Endodermal cell (in vitro differentiated cells): Measurements from ENCODE around the gene EBP. TPM values are rescaled to one million over a fixed set of nuclear protein-coding genes. Genes with fewer than 3 reads are reported as not detected.

ENCODE experiments used
- DNase-seq: peaks from one replicate; pipeline ENCODE4 v3.0.0-alpha.2; 2017
- H3K27ac ChIP-seq: 2 replicates; pipeline ENCODE4 v1.5.1; 2013; ENCODE audit warnings: mild to moderate bottlenecking, low read depth, low read length, moderate library complexity
- H3K27me3 ChIP-seq: 2 replicates; pipeline ENCODE4 v1.6.1; 2013; ENCODE audit warnings: mild to moderate bottlenecking, low read length, moderate library complexity; ENCODE audit not compliant: insufficient read depth, control insufficient read depth, poor library complexity, severe bottlenecking
- H3K36me3 ChIP-seq: 2 replicates; pipeline ENCODE4 v1.7.0; 2013; ENCODE audit warnings: mild to moderate bottlenecking, low read length, moderate library complexity; ENCODE audit not compliant: control insufficient read depth, insufficient read depth
- H3K4me1 ChIP-seq: one replicate; pipeline ENCODE4 v1.7.0; 2013; ENCODE audit warnings: low read length; ENCODE audit not compliant: control insufficient read depth, insufficient read depth
- H3K4me3 ChIP-seq: 2 replicates; pipeline ENCODE4 v1.5.1; 2013; ENCODE audit warnings: mild to moderate bottlenecking, low read length, moderate library complexity
- H3K9ac ChIP-seq: 2 replicates; pipeline ENCODE4 v1.6.1; 2013; ENCODE audit warnings: mild to moderate bottlenecking, low read length, moderate library complexity; ENCODE audit not compliant: poor library complexity, severe bottlenecking; ENCODE audit errors: extremely low read depth
- H3K9me3 ChIP-seq: 2 replicates; pipeline ENCODE4 v1.6.1; 2013; ENCODE audit warnings: mild to moderate bottlenecking, low read length, moderate library complexity; ENCODE audit not compliant: control insufficient read depth
- H3K27ac Mint-ChIP-seq: 2 replicates; pipeline ENCODE4 v1.8.0; 2020; ENCODE audit warnings: mixed read lengths
- H3K27me3 Mint-ChIP-seq: 2 replicates; pipeline ENCODE4 v1.8.0; 2021; ENCODE audit warnings: mild to moderate bottlenecking, mixed read lengths; ENCODE audit not compliant: insufficient read depth
- H3K36me3 Mint-ChIP-seq: 2 replicates; pipeline ENCODE4 v1.8.0; 2020; ENCODE audit warnings: low read depth, mixed read lengths
- H3K4me1 Mint-ChIP-seq: 2 replicates; pipeline ENCODE4 v1.8.0; 2020; ENCODE audit warnings: mixed read lengths
- H3K4me3 Mint-ChIP-seq: 2 replicates; pipeline ENCODE4 v1.8.0; 2020; ENCODE audit warnings: mild to moderate bottlenecking, moderate library complexity, mixed read lengths
- H3K9me3 Mint-ChIP-seq: 2 replicates; pipeline ENCODE4 v1.8.0; 2020; ENCODE audit warnings: mild to moderate bottlenecking, mixed read lengths
- CTCF ChIP-seq: fragments of 200-600 bp; sonication (generic); conservative IDR thresholded peaks from 2 replicates; pipeline ENCODE4 v1.5.0; 2021; ENCODE audit warnings: antibody characterized with exemption, mild to moderate bottlenecking
- WGBS, 2 experiments: methylation state at CpG; one replicate each; pipeline versions ENCODE4 v1.1.5 to v1.1.7; 2013; ENCODE audit warnings: missing lambda C conversion rate in 2 of 2, mixed read lengths in 1 of 2; ENCODE audit not compliant: insufficient coverage in 1 of 2, insufficient read length in 1 of 2; 5-methylcytosine and 5-hydroxymethylcytosine counted together
- total RNA-seq, 2 donors: library from RNA; stranded (reverse); fragmentation: NEBNext Ultra II Directional in 1 of 2; extraction: Animal tissue kit (Norgen Biotek cat#: 25700) in 1 of 2; gene quantifications; 2 replicates in 1 of 2; 3 replicates in 1 of 2; pipeline ENCODE4 v1.2.1, GENCODE V29; 2021

EBP gene
- total RNA-seq, 2 donors from 2014 or later = 105 to 119 TPM

GRCh38 chrX:48509245-48509590 lies 12.4 kb upstream of the EBP start:
- no peak overlapping the region for H3K27ac ChIP-seq
- no peaks in the 10 kb centered on the region for H3K9me3 ChIP-seq
- H3K4me3 Mint-ChIP-seq = peak overlapping the region; percentile 77
- H3K4me1 Mint-ChIP-seq = peaks cover 8% of the 10 kb centered on the region
- no peak for DNase-seq
- peaks cover 58% of the 10 kb centered on the region for H3K9me3 Mint-ChIP-seq
- H3K36me3 ChIP-seq = peaks cover 30% of the 10 kb centered on the region
- H3K4me1 ChIP-seq = no peaks in the 10 kb centered on the region
- no peak for TF ChIP-seq CTCF
- no peak overlapping the region for H3K27ac Mint-ChIP-seq
- WGBS, 2 experiments = 0 to 7% methylated on average over 1 to 10 of the region's 16 CpGs
- H3K9ac ChIP-seq = peak overlapping the region; percentile 6
- H3K4me3 ChIP-seq = peak overlapping the region; percentile 80
- H3K27me3 Mint-ChIP-seq = no peaks in the 10 kb centered on the region
- no peaks in the 10 kb centered on the region for H3K27me3 ChIP-seq
- H3K36me3 Mint-ChIP-seq = peaks cover 15% of the 10 kb centered on the region

- no peaks in the 10 kb centered on the region for H3K27me3 Mint-ChIP-seq
- peaks cover 61% of the 10 kb centered on the region for H3K9me3 Mint-ChIP-seq
- DNase-seq = no peak
- no peak overlapping the region for H3K27ac Mint-ChIP-seq
- H3K4me1 ChIP-seq = no peaks in the 10 kb centered on the region
- no peak overlapping the region for H3K27ac ChIP-seq
- H3K36me3 ChIP-seq = peaks cover 34% of the 10 kb centered on the region
- H3K4me1 Mint-ChIP-seq = peaks cover 8% of the 10 kb centered on the region
- H3K4me3 Mint-ChIP-seq = peak overlapping the region; percentile 77
- peak overlapping the region; percentile 80 for H3K4me3 ChIP-seq
- no peaks in the 10 kb centered on the region for H3K9me3 ChIP-seq
- H3K36me3 Mint-ChIP-seq = peaks cover 18% of the 10 kb centered on the region
- WGBS, 2 experiments = 50 to 71% methylated on average over 1 to 11 of the region's 11 CpGs
- peak; percentile 8 for TF ChIP-seq CTCF
- peak overlapping the region; percentile 6 for H3K9ac ChIP-seq
- H3K27me3 ChIP-seq = no peaks in the 10 kb centered on the region
Observed at GRCh38 chrX:48509619-48510018, 12.0 kb upstream of the EBP start.

DNA sequence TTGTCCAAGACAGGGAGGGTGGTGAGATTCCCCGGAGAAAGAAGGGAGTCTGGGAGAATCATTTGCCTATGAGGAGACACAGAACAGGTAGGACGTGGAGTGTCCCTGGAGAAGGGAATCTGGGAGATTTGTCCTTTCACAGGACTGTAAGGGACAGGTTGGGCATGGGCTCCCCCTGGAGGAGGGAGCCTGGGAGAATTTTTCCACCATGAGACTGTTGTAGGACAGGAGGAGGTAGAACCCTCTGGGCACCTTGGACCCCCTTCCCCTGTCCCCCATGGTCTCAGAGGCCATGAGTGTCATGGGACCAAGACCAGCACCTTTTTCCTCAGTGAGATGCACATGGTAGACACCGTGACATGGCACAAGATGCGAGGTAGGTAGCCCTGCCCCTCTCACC lies 10.0 kb upstream of the EBP start:
- peaks cover 73% of the 10 kb centered on the region for H3K9me3 Mint-ChIP-seq
- no peaks in the 10 kb centered on the region for H3K9me3 ChIP-seq
- no peak overlapping the region for H3K27ac Mint-ChIP-seq
- no peak for DNase-seq
- H3K27me3 ChIP-seq = no peaks in the 10 kb centered on the region
- H3K9ac ChIP-seq = no peak overlapping the region
- H3K4me3 ChIP-seq = peak overlapping the region; percentile 80
- H3K27ac ChIP-seq = no peak overlapping the region
- H3K4me3 Mint-ChIP-seq = no peak overlapping the region
- H3K4me1 ChIP-seq = no peaks in the 10 kb centered on the region
- WGBS, 2 experiments = 86% methylated on average over 4 of the region's 4 CpGs; no CpG with 5 or more reads in 1 of the 2 experiments
- peak; percentile 64 for TF ChIP-seq CTCF
- no peaks in the 10 kb centered on the region for H3K27me3 Mint-ChIP-seq
- H3K36me3 Mint-ChIP-seq = peaks cover 22% of the 10 kb centered on the region
- H3K36me3 ChIP-seq = peaks cover 51% of the 10 kb centered on the region
- peaks cover 4% of the 10 kb centered on the region for H3K4me1 Mint-ChIP-seq
